ENCODE results near the gene COL18A1. TPM values are rescaled to one million over a fixed set of nuclear protein-coding genes. Genes with fewer than 3 reads are reported as not detected.

COL18A1 gene
- polyA plus RNA-seq, 1 of the 3 experiments (the other 2 are of a cell fraction), result 118 TPM

- Histone ChIP-seq H3K9ac (no peak overlapping the region), H3K79me2 (ENCODE audit: insufficient read depth) (peaks cover 89% of the 10 kb centered on the region), H2AFZ (ENCODE audit: low read depth) (no peak overlapping the region), H3K9me3 (no peaks in the 10 kb centered on the region), H4K20me1 (ENCODE audit: insufficient read depth) (peaks cover 47% of the 10 kb centered on the region; the same call in 1 of the 2 replicates), H3K4me2 (no peak overlapping the region), H3K36me3 (replicated peaks in 1 of 2; ENCODE audit: control insufficient read depth in 1 of 2, insufficient read depth in 2 of 2, low read length in 1 of 2) (peaks cover 3 to 23% of the 10 kb centered on the region in 2 experiments), H3K27me3 (ENCODE audit: insufficient read depth) (no peaks in the 10 kb centered on the region), H3K4me3 (ENCODE audit: low read depth in 2 of 2, low read length in 1 of 2) (no peak overlapping the region), H3K4me1 (ENCODE audit: control insufficient read depth in 1 of 2, insufficient read depth in 2 of 2, low read depth in 1 of 2, low read length in 1 of 2) (peaks cover 0 to 4% of the 10 kb centered on the region in 2 experiments; a peak in 1 of 4 replicates), H3K27ac (ENCODE audit: low read depth in 2 of 2, low read length in 1 of 2) (no peak overlapping the region), H3F3A (replicated peaks; ENCODE audit: insufficient read depth) (no peaks in the 10 kb centered on the region), H3K9me2 (no peaks in the 10 kb centered on the region)
- ChIA-PET CTCF (interaction anchor here (2.3 kb wide), 1 partner anchor 9 kb away, joined by 5 read pairs; no protein-coding TSS in a partner anchor), POLR2A (no interaction called here)
- TF ChIP-seq GABPA (IDR thresholded peaks at IDR 0.05; ENCODE audit: low read depth), result no peak
- no peak for TF ChIP-seq PBX3 (IDR thresholded peaks at IDR 0.05)
- no peak for TF ChIP-seq MEF2A (IDR thresholded peaks at IDR 0.05; ENCODE audit: borderline replicate concordance, low read depth)
- TF ChIP-seq IRF3 (IDR thresholded peaks at IDR 0.05; ENCODE audit: low read depth, low read length), result no peak
- no peak for TF ChIP-seq TEAD4 (IDR thresholded peaks at IDR 0.05; ENCODE audit: borderline replicate concordance, insufficient read depth)
- no peak for TF ChIP-seq NRF1 (IDR thresholded peaks at IDR 0.05; ENCODE audit: low read depth, low read length)
- WGBS (ENCODE audit: low lambda C conversion rate), result 81% methylated on average over 8 of the region's 9 CpGs
- no peak for DNase-seq
Measured at GRCh38 chr21:45445369-45445768, 40.4 kb downstream of the COL18A1 start.

- WGBS (ENCODE audit: low lambda C conversion rate), result 84% methylated on average over 8 of the region's 8 CpGs
- H3F3A ChIP-seq (replicated peaks; ENCODE audit: insufficient read depth), result peaks cover 14% of the 10 kb centered on the region
- H3K27ac ChIP-seq (ENCODE audit: low read depth in 2 of 2, low read length in 1 of 2), result no peak overlapping the region
- no peaks in the 10 kb centered on the region for H3K27me3 ChIP-seq (ENCODE audit: insufficient read depth)
- peaks cover 0 to 4% of the 10 kb centered on the region in 2 experiments; a peak in 1 of 4 replicates for H3K4me1 ChIP-seq (ENCODE audit: control insufficient read depth in 1 of 2, insufficient read depth in 2 of 2, low read depth in 1 of 2, low read length in 1 of 2)
- no peak overlapping the region for H3K4me3 ChIP-seq (ENCODE audit: low read depth in 2 of 2, low read length in 1 of 2)
- H3K79me2 ChIP-seq (ENCODE audit: insufficient read depth), result peaks cover 75% of the 10 kb centered on the region
- H3K9me2 ChIP-seq, result no peaks in the 10 kb centered on the region
- H3K9ac ChIP-seq, result no peak overlapping the region
- H3K9me3 ChIP-seq, result no peaks in the 10 kb centered on the region
- peaks cover 68% of the 10 kb centered on the region for H4K20me1 ChIP-seq (ENCODE audit: insufficient read depth)
- H2AFZ ChIP-seq (ENCODE audit: low read depth), result no peak overlapping the region
- CTCF ChIA-PET, result interaction anchor here (1.5 kb wide), 1 partner anchor 311 kb away, joined by 8 read pairs; no protein-coding TSS in a partner anchor
- H3K4me2 ChIP-seq, result no peak overlapping the region
- H3K36me3 ChIP-seq (replicated peaks in 1 of 2; ENCODE audit: control insufficient read depth in 1 of 2, insufficient read depth in 2 of 2, low read length in 1 of 2), result peaks cover 3 to 23% of the 10 kb centered on the region in 2 experiments
- no peak for DNase-seq
- POLR2A ChIA-PET, result no interaction called here
- no peak for TF ChIP-seq FOSL2 (IDR thresholded peaks at IDR 0.05; ENCODE audit: borderline replicate concordance, low read depth)
- no peak for TF ChIP-seq PBX3 (IDR thresholded peaks at IDR 0.05)
- TF ChIP-seq MEF2A (IDR thresholded peaks at IDR 0.05; ENCODE audit: borderline replicate concordance, low read depth), result no peak
- no peak for TF ChIP-seq CHD2 (IDR thresholded peaks at IDR 0.05; ENCODE audit: low read length, partially characterized antibody)
- no peak for TF ChIP-seq SMC3 (IDR thresholded peaks at IDR 0.05; ENCODE audit: low read depth, low read length)
- no peak for TF ChIP-seq NRF1 (IDR thresholded peaks at IDR 0.05; ENCODE audit: low read depth, low read length)
- TF ChIP-seq MXI1 (IDR thresholded peaks at IDR 0.05; ENCODE audit: low read depth, low read length), result no peak
- no peak for TF ChIP-seq RFX5 (IDR thresholded peaks at IDR 0.05; ENCODE audit: low read length)
- no peak for TF ChIP-seq JUND (IDR thresholded peaks at IDR 0.05)
- no peak for TF ChIP-seq RCOR1 (IDR thresholded peaks at IDR 0.05; ENCODE audit: low read length)
- no peak for TF ChIP-seq USF2 (IDR thresholded peaks at IDR 0.05; ENCODE audit: borderline replicate concordance, low read depth, low read length)
- no peak for TF ChIP-seq RXRA (IDR thresholded peaks at IDR 0.05; ENCODE audit: borderline replicate concordance, low read depth)
- TF ChIP-seq GATA2 (CRISPR knock-in tag; IDR thresholded peaks at IDR 0.05), result no peak
- no peak for TF ChIP-seq IRF3 (IDR thresholded peaks at IDR 0.05; ENCODE audit: low read depth, low read length)
- TF ChIP-seq USF1 (IDR thresholded peaks at IDR 0.05; ENCODE audit: borderline replicate concordance, low read depth), result no peak
- TF ChIP-seq RAD21 (IDR thresholded peaks at IDR 0.05; ENCODE audit: low read length), result no peak
- no peak for TF ChIP-seq FOXM1 (IDR thresholded peaks at IDR 0.05; ENCODE audit: low read depth)
Measured at GRCh38 chr21:45447821-45448220, 42.9 kb downstream of the COL18A1 start.
